ENCODE results near the gene METTL24. TPM values are rescaled to one million over a fixed set of nuclear protein-coding genes. Genes with fewer than 3 reads are reported as not detected.

METTL24 gene
- total RNA-seq, 1 experiment from 2014 or later: 0.61 TPM

DNA sequence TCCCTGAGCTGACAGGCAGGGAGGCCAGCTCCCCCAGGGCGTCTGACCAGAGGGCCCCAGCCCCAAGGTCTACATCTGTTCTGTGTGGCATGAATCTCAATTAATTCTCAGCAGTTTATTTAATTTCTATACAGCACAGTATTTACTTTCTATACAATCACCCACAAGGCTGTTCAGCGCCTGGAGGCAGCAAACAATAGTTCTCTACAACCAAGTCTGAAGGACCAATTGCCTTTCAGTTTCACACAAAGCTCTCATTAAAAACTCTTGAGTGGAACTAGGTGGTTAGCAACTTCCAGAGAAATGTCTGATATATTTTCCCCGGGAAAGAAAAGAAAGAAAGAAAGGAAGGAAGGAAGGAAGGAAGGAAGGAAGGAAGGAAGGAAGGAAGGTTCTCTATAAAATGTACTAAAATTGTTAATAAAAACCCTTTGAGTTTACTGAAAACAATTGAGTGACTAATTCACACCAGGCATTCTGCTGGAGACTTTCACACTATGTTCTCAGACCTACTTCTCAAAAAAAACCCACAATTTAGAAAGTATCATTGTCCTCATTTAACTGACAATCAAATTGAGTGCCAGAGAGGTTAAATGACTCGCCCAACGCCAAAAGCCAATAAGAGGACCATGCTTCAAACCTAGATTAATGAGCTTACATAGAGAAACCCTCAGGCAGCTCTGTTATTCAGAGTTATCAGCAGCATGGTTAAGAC lies 62.5 kb downstream of the METTL24 start:
- peaks cover 11 to 15% of the 10 kb centered on the region in 2 experiments for H3K4me1 Mint-ChIP-seq
- TF ChIP-seq, protein P1, sequence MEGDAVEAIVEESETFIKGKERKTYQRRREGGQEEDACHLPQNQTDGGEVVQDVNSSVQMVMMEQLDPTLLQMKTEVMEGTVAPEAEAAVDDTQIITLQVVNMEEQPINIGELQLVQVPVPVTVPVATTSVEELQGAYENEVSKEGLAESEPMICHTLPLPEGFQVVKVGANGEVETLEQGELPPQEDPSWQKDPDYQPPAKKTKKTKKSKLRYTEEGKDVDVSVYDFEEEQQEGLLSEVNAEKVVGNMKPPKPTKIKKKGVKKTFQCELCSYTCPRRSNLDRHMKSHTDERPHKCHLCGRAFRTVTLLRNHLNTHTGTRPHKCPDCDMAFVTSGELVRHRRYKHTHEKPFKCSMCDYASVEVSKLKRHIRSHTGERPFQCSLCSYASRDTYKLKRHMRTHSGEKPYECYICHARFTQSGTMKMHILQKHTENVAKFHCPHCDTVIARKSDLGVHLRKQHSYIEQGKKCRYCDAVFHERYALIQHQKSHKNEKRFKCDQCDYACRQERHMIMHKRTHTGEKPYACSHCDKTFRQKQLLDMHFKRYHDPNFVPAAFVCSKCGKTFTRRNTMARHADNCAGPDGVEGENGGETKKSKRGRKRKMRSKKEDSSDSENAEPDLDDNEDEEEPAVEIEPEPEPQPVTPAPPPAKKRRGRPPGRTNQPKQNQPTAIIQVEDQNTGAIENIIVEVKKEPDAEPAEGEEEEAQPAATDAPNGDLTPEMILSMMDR (conservative IDR thresholded peaks at IDR 0.05): no peak
- Histone ChIP-seq H3K4me1 (ENCODE audit: insufficient read depth, low read length) (no peaks in the 10 kb centered on the region), H3K27ac (ENCODE audit: insufficient read length, low read depth, low read length) (no peak overlapping the region), H3K9ac (ENCODE audit: extremely low read depth, insufficient read length, low read length) (no peak overlapping the region), H3K14ac (ENCODE audit: insufficient read depth, low read length) (no peak overlapping the region), H3K18ac (ENCODE audit: insufficient read length, low read depth, low read length) (no peak overlapping the region), H4K5ac (ENCODE audit: insufficient read length, low read depth, low read length) (no peak overlapping the region), H3K56ac (ENCODE audit: insufficient read length, low read depth, low read length) (no peak overlapping the region), H2BK12ac (ENCODE audit: insufficient read length, low read depth, low read length) (no peak overlapping the region), H2BK5ac (ENCODE audit: insufficient read length, low read length) (no peak overlapping the region), H3T11ph (ENCODE audit: low read length) (no peak overlapping the region), H3K79me1 (ENCODE audit: insufficient read depth, low read depth, low read length, poor library complexity, severe bottlenecking) (no peaks in the 10 kb centered on the region), H4K8ac (replicated peaks; ENCODE audit: insufficient read length, low read depth, low read length) (no peak overlapping the region), H3K4me2 (ENCODE audit: insufficient read depth, insufficient read length, low read length) (no peak overlapping the region), H3K4ac (ENCODE audit: low read depth, low read length) (no peak overlapping the region), H2BK15ac (ENCODE audit: low read depth, low read length) (no peak overlapping the region), H2BK20ac (ENCODE audit: low read depth, low read length, poor library complexity, severe bottlenecking) (no peak overlapping the region), H3K27me3 (ENCODE audit: insufficient read depth, low read length) (no peaks in the 10 kb centered on the region), H3K23me2 (ENCODE audit: insufficient read length, low read depth, low read length, poor library complexity, severe bottlenecking) (no peaks in the 10 kb centered on the region), H3K23ac (ENCODE audit: insufficient read length, low read depth, low read length) (no peak overlapping the region), H3K79me2 (ENCODE audit: insufficient read depth, low read length) (no peaks in the 10 kb centered on the region), H2AFZ (ENCODE audit: low read length) (no peak overlapping the region), H4K91ac (ENCODE audit: insufficient read length, low read depth, low read length) (no peak overlapping the region), H2AK5ac (ENCODE audit: insufficient read length, low read length) (no peak overlapping the region), H4K20me1 (ENCODE audit: control insufficient read depth, insufficient read depth, insufficient read length) (no peaks in the 10 kb centered on the region), H3K9me3 (ENCODE audit: control insufficient read depth, low read depth, low read length) (no peaks in the 10 kb centered on the region), H2BK120ac (ENCODE audit: low read depth, low read length, poor library complexity, severe bottlenecking) (no peak overlapping the region)
- peaks cover 2 to 3% of the 10 kb centered on the region in 2 experiments; a peak in 4 of 5 replicates for H3K9me3 Mint-ChIP-seq
- no peaks in the 10 kb centered on the region for H3K27me3 Mint-ChIP-seq (ENCODE audit: low read depth)
- WGBS (ENCODE audit: extremely low coverage, insufficient read length, low lambda C conversion rate): no CpG with 5 or more reads among the region's 5 CpGs
- no peak overlapping the region for H3K4me3 Mint-ChIP-seq
- H3K36me3 Mint-ChIP-seq (ENCODE audit: insufficient read depth in 1 of 3, low read depth in 3 of 3): 0 out of 7 replicates have a peak, but pooled peaks cover 0 to 4% (median 0%) of the 10 kb centered on the region in 3 experiments
- peak overlapping the region in 1 of 3 experiments; percentile 88; a peak in 2 of 7 replicates for H3K27ac Mint-ChIP-seq
- no peak for DNase-seq

Data from H9 (cell line).